Nephron (organoid): ENCODE measurements around the gene SPTBN1.

ENCODE experiments used
- H3K27ac Mint-ChIP-seq, 3 experiments: 2 replicates each; pipeline ENCODE4 v1.8.0; 2020; ENCODE audit warnings: mixed read lengths in 3 of 3, mild to moderate bottlenecking in 2 of 3, moderate library complexity in 1 of 3
- H3K27me3 Mint-ChIP-seq: 2 replicates; pipeline ENCODE4 v1.8.0; 2021; ENCODE audit warnings: low read depth, mild to moderate bottlenecking, moderate library complexity, mixed read lengths
- H3K36me3 Mint-ChIP-seq: 2 replicates; pipeline ENCODE4 v1.8.0; 2020; ENCODE audit warnings: low read depth, mixed read lengths
- H3K4me1 Mint-ChIP-seq: 2 replicates; pipeline ENCODE4 v1.8.0; 2020; ENCODE audit warnings: mixed read lengths
- H3K4me3 Mint-ChIP-seq, 3 experiments: 2 replicates each; pipeline ENCODE4 v1.8.0; 2020; ENCODE audit warnings: mild to moderate bottlenecking in 3 of 3, mixed read lengths in 3 of 3, moderate library complexity in 2 of 3
- H3K9me3 Mint-ChIP-seq: 2 replicates; pipeline ENCODE4 v1.8.0; 2020; ENCODE audit warnings: mixed read lengths
- TF ChIP-seq, protein P1 (sequence below), 3 experiments: fragments of 200-600 bp; sonication (generic); IDR thresholded peaks; one replicate each; pipeline ENCODE4 v1.5.0; 2021; ENCODE audit warnings: antibody characterized with exemption in 3 of 3; ENCODE audit not compliant: unreplicated experiment in 3 of 3

The SPTBN1 gene

GRCh38 chr2:54716375-54716774 is 260.2 kb downstream of the SPTBN1 start:
- Mint-ChIP-seq H3K27ac (no peak overlapping the region), H3K27me3 (peaks cover 19% of the 10 kb centered on the region), H3K4me3 (no peak overlapping the region), H3K9me3 (no peaks in the 10 kb centered on the region), H3K36me3 (no peaks in the 10 kb centered on the region), H3K4me1 (no peaks in the 10 kb centered on the region)
- TF ChIP-seq, protein P1, sequence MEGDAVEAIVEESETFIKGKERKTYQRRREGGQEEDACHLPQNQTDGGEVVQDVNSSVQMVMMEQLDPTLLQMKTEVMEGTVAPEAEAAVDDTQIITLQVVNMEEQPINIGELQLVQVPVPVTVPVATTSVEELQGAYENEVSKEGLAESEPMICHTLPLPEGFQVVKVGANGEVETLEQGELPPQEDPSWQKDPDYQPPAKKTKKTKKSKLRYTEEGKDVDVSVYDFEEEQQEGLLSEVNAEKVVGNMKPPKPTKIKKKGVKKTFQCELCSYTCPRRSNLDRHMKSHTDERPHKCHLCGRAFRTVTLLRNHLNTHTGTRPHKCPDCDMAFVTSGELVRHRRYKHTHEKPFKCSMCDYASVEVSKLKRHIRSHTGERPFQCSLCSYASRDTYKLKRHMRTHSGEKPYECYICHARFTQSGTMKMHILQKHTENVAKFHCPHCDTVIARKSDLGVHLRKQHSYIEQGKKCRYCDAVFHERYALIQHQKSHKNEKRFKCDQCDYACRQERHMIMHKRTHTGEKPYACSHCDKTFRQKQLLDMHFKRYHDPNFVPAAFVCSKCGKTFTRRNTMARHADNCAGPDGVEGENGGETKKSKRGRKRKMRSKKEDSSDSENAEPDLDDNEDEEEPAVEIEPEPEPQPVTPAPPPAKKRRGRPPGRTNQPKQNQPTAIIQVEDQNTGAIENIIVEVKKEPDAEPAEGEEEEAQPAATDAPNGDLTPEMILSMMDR (IDR thresholded peaks at IDR 0.05; ENCODE audit: unreplicated experiment in 3 of 3), result no peak

DNA sequence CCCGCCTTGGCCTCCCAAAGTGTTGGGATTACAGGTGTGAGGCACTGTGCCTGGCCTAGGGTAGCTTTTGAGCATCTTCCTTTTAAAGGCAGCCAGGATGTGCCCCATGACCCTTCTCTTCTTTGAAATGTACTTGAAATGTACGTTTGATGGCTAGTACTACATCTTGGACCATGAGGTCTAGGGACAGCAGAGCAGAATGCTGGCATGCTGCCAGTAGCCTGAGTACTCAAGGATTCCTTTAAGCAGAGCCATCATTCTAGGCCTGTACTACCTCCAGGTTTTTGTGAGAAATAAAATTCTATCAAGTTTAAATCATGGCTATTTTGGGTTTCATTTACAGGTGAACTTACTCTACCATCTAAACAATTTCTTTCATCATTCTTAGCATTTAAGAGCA is 264.4 kb downstream of the SPTBN1 start:
- H3K4me3 Mint-ChIP-seq, result no peak overlapping the region
- H3K4me1 Mint-ChIP-seq, result peaks cover 12% of the 10 kb centered on the region
- TF ChIP-seq, protein P1 (IDR thresholded peaks at IDR 0.05; ENCODE audit: unreplicated experiment in 3 of 3), result no peak
- H3K27me3 Mint-ChIP-seq, result peaks cover 40% of the 10 kb centered on the region
- no peaks in the 10 kb centered on the region for H3K36me3 Mint-ChIP-seq
- H3K27ac Mint-ChIP-seq, result no peak overlapping the region
- no peaks in the 10 kb centered on the region for H3K9me3 Mint-ChIP-seq
